HCT116 (cell line): Measurements from ENCODE around the gene AGFG2. TPM values are rescaled to one million over a fixed set of nuclear protein-coding genes. Genes with fewer than 3 reads are reported as not detected.
A peak's percentile ranks its signal among the peaks of the same experiment; 100 is the strongest.

Source experiments
- ATAC-seq: fragments of 200-7000 bp; cut with Tn5 transposase; 2 replicates; pipeline ENCODE4 v1.9.1; 2020; ENCODE audit warnings: mild to moderate bottlenecking, moderate library complexity
- BruUV-seq: library from RNA; stranded (reverse); fragments of 400-500 nt; replicated peaks from 2 replicates; lab custom pipeline; 2021; lab: Mats Ljungman, UMichigan
- CTCF ChIA-PET: fragments of 300-600 bp; sonication (Branson Sonifier 250); formaldehyde crosslinking; loops from one replicate; lab custom pipeline; 2021; ENCODE audit warnings: antibody characterized with exemption; lab: Charles Lee
- POLR2A ChIA-PET: fragments of 300-600, 350-600 bp; sonication (Branson Sonifier 250); formaldehyde crosslinking; loops from one replicate; lab custom pipeline; 2021; ENCODE audit warnings: antibody characterized with exemption; lab: Charles Lee
- RAD21 ChIA-PET, 2 experiments: fragments of 300-600 bp; sonication (Branson Sonifier 250); formaldehyde crosslinking; loops; one replicate each; lab custom pipeline; 2023; ENCODE audit warnings: low total read pairs in 2 of 2; ENCODE audit not compliant: uncharacterized antibody in 2 of 2, unreplicated experiment in 2 of 2, low non-redundant PET in 1 of 2; lab: Charles Lee
- DNase-seq: peaks from one replicate; pipeline ENCODE4 v3.0.0-alpha.2; 2010; ENCODE audit warnings: low read depth, low spot score
- H2AFZ ChIP-seq: fragments of 200-600 bp; shearing (Covaris generic), sonication (generic); 2 replicates; pipeline ENCODE4 v1.6.1; 2017; ENCODE audit warnings: low read depth, mixed run types, mixed read lengths, antibody characterized with exemption, low read length; ENCODE audit not compliant: poor library complexity, severe bottlenecking
- H3K27ac ChIP-seq: 2 replicates; pipeline ENCODE4 v1.5.1; 2012; ENCODE audit warnings: low read depth, low read length
- H3K27me3 ChIP-seq: fragments of 200-600 bp; sonication (generic); 2 replicates; pipeline ENCODE4 v1.6.1; 2016; ENCODE audit warnings: mixed run types, low read length, mixed read lengths; ENCODE audit not compliant: insufficient read depth
- H3K36me3 ChIP-seq, 2 experiments: fragments of 200-500 bp in 1 of 2; fragments of 200-600 bp in 1 of 2; sonication (Bioruptor generic) in 1 of 2; sonication (generic) in 1 of 2; 2 replicates each; pipeline versions ENCODE4 v1.5.1 to v1.6.1; 2014 to 2016; ENCODE audit warnings: low read length in 2 of 2, inconsistent platforms in 1 of 2, mixed read lengths in 1 of 2, mixed run types in 1 of 2; ENCODE audit not compliant: insufficient read depth in 2 of 2, control insufficient read depth in 1 of 2
- H3K4me1 ChIP-seq, 2 experiments: fragments of 200-600 bp in 1 of 2; sonication (generic) in 1 of 2; 2 replicates each; pipeline versions ENCODE4 v1.5.1 to v1.6.1; 2012 to 2017; ENCODE audit warnings: low read length in 2 of 2, inconsistent platforms in 1 of 2, mild to moderate bottlenecking in 1 of 2, mixed read lengths in 1 of 2, mixed run types in 1 of 2, moderate library complexity in 1 of 2; ENCODE audit not compliant: insufficient read depth in 2 of 2, control insufficient read depth in 1 of 2
- H3K4me2 ChIP-seq: fragments of 200-600 bp; sonication (generic); 2 replicates; pipeline ENCODE4 v1.6.1; 2017; ENCODE audit warnings: mixed run types, low read length, mixed read lengths
- H3K4me3 ChIP-seq, 2 experiments: fragments of 200-600 bp in 1 of 2; sonication (generic) in 1 of 2; replicated peaks in 1 of 2; 2 replicates each; pipeline ENCODE4 v1.5.1; 2011 to 2016; ENCODE audit warnings: low read length in 2 of 2, control low read depth in 1 of 2, low read depth in 1 of 2, mild to moderate bottlenecking in 1 of 2, mixed read lengths in 1 of 2, mixed run types in 1 of 2
- H3K79me2 ChIP-seq: fragments of 200-600 bp; sonication (generic); 2 replicates; pipeline ENCODE4 v1.6.1; 2017; ENCODE audit warnings: mild to moderate bottlenecking, mixed run types, low read length, moderate library complexity, mixed read lengths; ENCODE audit not compliant: insufficient read depth
- H3K9ac ChIP-seq: fragments of 200-600 bp; sonication (generic); 2 replicates; pipeline ENCODE4 v1.6.1; 2016; ENCODE audit warnings: low read length, mixed read lengths
- H3K9me2 ChIP-seq: fragments of 200-600 bp; sonication (generic), shearing (Covaris generic); 2 replicates; pipeline ENCODE4 v1.6.1; 2017; ENCODE audit warnings: mixed run types, mild to moderate bottlenecking, moderate library complexity; ENCODE audit not compliant: insufficient read depth
- H3K9me3 ChIP-seq, 2 experiments: fragments of 200-500 bp in 1 of 2; fragments of 200-600 bp in 1 of 2; sonication (Bioruptor generic) in 1 of 2; sonication (generic) in 1 of 2; 2 replicates each; pipeline ENCODE4 v1.6.1; 2014 to 2017; ENCODE audit warnings: low read length in 2 of 2, mixed read lengths in 2 of 2, inconsistent platforms in 1 of 2, low read depth in 1 of 2, mild to moderate bottlenecking in 1 of 2, mixed run types in 1 of 2, moderate library complexity in 1 of 2; ENCODE audit not compliant: control insufficient read depth in 1 of 2, insufficient read depth in 1 of 2
- H4K20me1 ChIP-seq: fragments of 200-600 bp; sonication (generic), shearing (Covaris generic); 2 replicates; pipeline ENCODE4 v1.6.1; 2017; ENCODE audit warnings: mixed run types, mild to moderate bottlenecking, moderate library complexity; ENCODE audit not compliant: insufficient read depth
- ATF3 ChIP-seq: IDR thresholded peaks from 2 replicates; pipeline ENCODE4 v1.6.1; 2012
- CBX3 ChIP-seq: IDR thresholded peaks from 2 replicates; pipeline ENCODE4 v1.6.1; 2012; ENCODE audit warnings: low read depth
- EGR1 ChIP-seq: IDR thresholded peaks from 2 replicates; pipeline ENCODE4 v1.6.1; 2012; ENCODE audit warnings: low read depth
- ELF1 ChIP-seq: IDR thresholded peaks from 2 replicates; pipeline ENCODE4 v1.6.1; 2012; ENCODE audit warnings: low read depth, borderline replicate concordance
- EZH2 ChIP-seq: fragments of 200-600 bp; sonication (generic); IDR thresholded peaks from 2 replicates; pipeline ENCODE4 v1.6.1; 2017; ENCODE audit warnings: antibody characterized with exemption, mixed run types
- EZH2phosphoT487 ChIP-seq: fragments of 200-600 bp; IDR thresholded peaks from 2 replicates; pipeline ENCODE4 v1.6.1; 2018; ENCODE audit warnings: antibody characterized with exemption, borderline replicate concordance
- FOSL1 ChIP-seq: IDR thresholded peaks from 2 replicates; pipeline ENCODE4 v1.6.1; 2012; ENCODE audit warnings: low read depth
- REST ChIP-seq: IDR thresholded peaks from 2 replicates; pipeline ENCODE4 v1.6.1; 2012; ENCODE audit warnings: low read depth
- SP1 ChIP-seq: IDR thresholded peaks from 2 replicates; pipeline ENCODE4 v1.6.1; 2012; ENCODE audit warnings: low read depth
- TCF7L2 ChIP-seq: IDR thresholded peaks from 2 replicates; pipeline ENCODE4 v1.7.0; 2011; ENCODE audit warnings: borderline replicate concordance, inconsistent platforms; ENCODE audit not compliant: insufficient read depth, insufficient read length; ENCODE audit errors: extremely low read depth
- ZBTB33 ChIP-seq: IDR thresholded peaks from 2 replicates; pipeline ENCODE4 v1.6.1; 2011; ENCODE audit warnings: mild to moderate bottlenecking, low read length, moderate library complexity; ENCODE audit not compliant: insufficient replicate concordance; ENCODE audit errors: extremely low read depth
- ZNF274 ChIP-seq: fragments of 200-500 bp; sonication (Bioruptor generic); IDR thresholded peaks from 2 replicates; pipeline ENCODE4 v1.6.1; 2014; ENCODE audit warnings: mild to moderate bottlenecking, low read depth, low read length, inconsistent platforms
- intact Hi-C: fragments of 100-400 bp; cut with micrococcal nuclease; formaldehyde crosslinking; loops from 2 replicates; pipeline ENCODE4 v1.10.0; 2022
- total RNA-seq: library from RNA; stranded (reverse); gene quantifications from one replicate; pipeline ENCODE4 v1.2.1, GENCODE V29; 2021; ENCODE audit not compliant: unreplicated experiment

Gene AGFG2
- total RNA-seq, 1 experiment from 2014 or later: 14.0 TPM

- DNase-seq (no peak), ATAC-seq (no peak)
- Histone ChIP-seq H3K9me3 (no peaks in the 10 kb centered on the region), H3K9ac (no peak overlapping the region), H4K20me1 (no peaks in the 10 kb centered on the region), H3K4me2 (peak overlapping the region; percentile 86), H2AFZ (no peak overlapping the region), H3K79me2 (no peaks in the 10 kb centered on the region), H3K4me1 (peaks cover 4 to 50% of the 10 kb centered on the region in 2 experiments), H3K36me3 (no peaks in the 10 kb centered on the region), H3K9me2 (no peaks in the 10 kb centered on the region), H3K4me3 (no peak overlapping the region), H3K27ac (no peak overlapping the region), H3K27me3 (no peaks in the 10 kb centered on the region)
- ChIA-PET CTCF (interaction anchor here (1.4 kb wide), 1 partner anchor 20 kb away, joined by 3 read pairs; the partner anchor contains the start of genes FBXO24 and LRCH4), POLR2A (interaction anchor here (0.7 to 2.2 kb wide), 4 partner anchors 18 to 27 kb away, joined by 3 to 9 read pairs (median 4); partner anchors contain the start of genes FBXO24 and LRCH4), RAD21 (interaction anchor here in 1 of 2 experiments (0.5 kb wide), 1 partner anchor 51 kb away, joined by 3 read pairs; no protein-coding TSS in a partner anchor)
- intact Hi-C loops: no loop called here
- no TSS peak for BruUV-seq
- no peak for TF ChIP-seq ATF3
- no peak for TF ChIP-seq FOSL1
- no peak for TF ChIP-seq ELF1
- TF ChIP-seq EGR1: no peak
- TF ChIP-seq TCF7L2: no peak
Observed at GRCh38 chr7:100606313-100606712, 67.3 kb downstream of the AGFG2 start.

GRCh38 chr7:100607111-100607510 is 68.1 kb downstream of the AGFG2 start:
- Histone ChIP-seq H3K36me3 (no peaks in the 10 kb centered on the region), H3K9me3 (no peaks in the 10 kb centered on the region), H3K79me2 (no peaks in the 10 kb centered on the region), H3K4me2 (no peak overlapping the region), H3K27ac (no peak overlapping the region), H3K4me1 (peaks cover 4 to 49% of the 10 kb centered on the region in 2 experiments), H3K27me3 (no peaks in the 10 kb centered on the region), H2AFZ (no peak overlapping the region), H3K9me2 (no peaks in the 10 kb centered on the region), H4K20me1 (no peaks in the 10 kb centered on the region), H3K4me3 (no peak overlapping the region), H3K9ac (no peak overlapping the region)
- DNase-seq (no peak), ATAC-seq (no peak)
- ChIA-PET CTCF (interaction anchor here (0.6 kb wide), 1 partner anchor 99 kb away, joined by 3 read pairs; the partner anchor contains the start of gene POP7), POLR2A (interaction anchor here (0.5 to 2.2 kb wide), 2 partner anchors 21 to 160 kb away, joined by 3 to 9 read pairs; partner anchors contain the start of genes FBXO24 and LRCH4), RAD21 (no interaction called here)
- TF ChIP-seq EZH2phosphoT487 (no peak), SP1 (no peak), ZBTB33 (no peak), ZNF274 (no peak), EZH2 (no peak), CBX3 (no peak), TCF7L2 (no peak), REST (no peak), FOSL1 (no peak)
- intact Hi-C loops: no loop called here
- no TSS peak for BruUV-seq
